ENCODE measurements around the gene BAZ2A.

The BAZ2A gene

GRCh38 chr12:56546680-56547079 is 83.4 kb downstream of the BAZ2A start:
- CTCF ChIA-PET, result no interaction called here
- no peaks in the 10 kb centered on the region for H3K9me3 ChIP-seq (ENCODE audit: control insufficient read depth, insufficient read depth, low read depth, low read length)
- H3K36me3 ChIP-seq (ENCODE audit: control insufficient read depth in 2 of 2, insufficient read depth in 1 of 2, low read length in 2 of 2), result no peaks in the 10 kb centered on the region; a peak in 1 of 3 replicates
- H3K27ac ChIP-seq (ENCODE audit: extremely low read depth, low read depth, low read length), result no peak overlapping the region
- POLR2A ChIA-PET, result no interaction called here
- no peaks in the 10 kb centered on the region for H3K4me1 ChIP-seq (ENCODE audit: control insufficient read depth, insufficient read depth, low read length)
- no peak overlapping the region for H3K4me3 ChIP-seq (ENCODE audit: low read depth, low read length)
- TF ChIP-seq ZNF561 (tag by site-specific recombination; IDR thresholded peaks at IDR 0.05; ENCODE audit: borderline replicate concordance) (no peak), KLF9 (tag by site-specific recombination; IDR thresholded peaks at IDR 0.05; ENCODE audit: low read depth) (no peak), ZFP37 (tag by site-specific recombination; IDR thresholded peaks at IDR 0.05) (no peak), ZFP3 (tag by site-specific recombination; IDR thresholded peaks at IDR 0.05; ENCODE audit: low read depth) (no peak), ZNF121 (tag by site-specific recombination; IDR thresholded peaks at IDR 0.05) (no peak), OSR2 (tag by site-specific recombination; IDR thresholded peaks at IDR 0.05) (no peak), ZNF555 (tag by site-specific recombination; conservative IDR thresholded peaks at IDR 0.05) (no peak), ZNF521 (tag by site-specific recombination; IDR thresholded peaks at IDR 0.05) (no peak), MYNN (tag by site-specific recombination; IDR thresholded peaks at IDR 0.05; ENCODE audit: borderline replicate concordance) (no peak), PRDM10 (tag by site-specific recombination; IDR thresholded peaks at IDR 0.05) (no peak), ZNF174 (tag by site-specific recombination; IDR thresholded peaks at IDR 0.05) (no peak), ZNF501 (tag by site-specific recombination; IDR thresholded peaks at IDR 0.05) (no peak), ZNF394 (tag by site-specific recombination; IDR thresholded peaks at IDR 0.05; ENCODE audit: borderline replicate concordance) (no peak), BCL6B (tag by site-specific recombination; IDR thresholded peaks at IDR 0.05) (no peak), ZSCAN23 (tag by site-specific recombination; IDR thresholded peaks at IDR 0.05) (no peak)
- TF ChIP-seq, protein P1, sequence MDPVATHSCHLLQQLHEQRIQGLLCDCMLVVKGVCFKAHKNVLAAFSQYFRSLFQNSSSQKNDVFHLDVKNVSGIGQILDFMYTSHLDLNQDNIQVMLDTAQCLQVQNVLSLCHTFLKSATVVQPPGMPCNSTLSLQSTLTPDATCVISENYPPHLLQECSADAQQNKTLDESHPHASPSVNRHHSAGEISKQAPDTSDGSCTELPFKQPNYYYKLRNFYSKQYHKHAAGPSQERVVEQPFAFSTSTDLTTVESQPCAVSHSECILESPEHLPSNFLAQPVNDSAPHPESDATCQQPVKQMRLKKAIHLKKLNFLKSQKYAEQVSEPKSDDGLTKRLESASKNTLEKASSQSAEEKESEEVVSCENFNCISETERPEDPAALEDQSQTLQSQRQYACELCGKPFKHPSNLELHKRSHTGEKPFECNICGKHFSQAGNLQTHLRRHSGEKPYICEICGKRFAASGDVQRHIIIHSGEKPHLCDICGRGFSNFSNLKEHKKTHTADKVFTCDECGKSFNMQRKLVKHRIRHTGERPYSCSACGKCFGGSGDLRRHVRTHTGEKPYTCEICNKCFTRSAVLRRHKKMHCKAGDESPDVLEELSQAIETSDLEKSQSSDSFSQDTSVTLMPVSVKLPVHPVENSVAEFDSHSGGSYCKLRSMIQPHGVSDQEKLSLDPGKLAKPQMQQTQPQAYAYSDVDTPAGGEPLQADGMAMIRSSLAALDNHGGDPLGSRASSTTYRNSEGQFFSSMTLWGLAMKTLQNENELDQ (tag by site-specific recombination; IDR thresholded peaks at IDR 0.05; ENCODE audit: low read depth), result no peak
- TF ChIP-seq, protein P2, sequence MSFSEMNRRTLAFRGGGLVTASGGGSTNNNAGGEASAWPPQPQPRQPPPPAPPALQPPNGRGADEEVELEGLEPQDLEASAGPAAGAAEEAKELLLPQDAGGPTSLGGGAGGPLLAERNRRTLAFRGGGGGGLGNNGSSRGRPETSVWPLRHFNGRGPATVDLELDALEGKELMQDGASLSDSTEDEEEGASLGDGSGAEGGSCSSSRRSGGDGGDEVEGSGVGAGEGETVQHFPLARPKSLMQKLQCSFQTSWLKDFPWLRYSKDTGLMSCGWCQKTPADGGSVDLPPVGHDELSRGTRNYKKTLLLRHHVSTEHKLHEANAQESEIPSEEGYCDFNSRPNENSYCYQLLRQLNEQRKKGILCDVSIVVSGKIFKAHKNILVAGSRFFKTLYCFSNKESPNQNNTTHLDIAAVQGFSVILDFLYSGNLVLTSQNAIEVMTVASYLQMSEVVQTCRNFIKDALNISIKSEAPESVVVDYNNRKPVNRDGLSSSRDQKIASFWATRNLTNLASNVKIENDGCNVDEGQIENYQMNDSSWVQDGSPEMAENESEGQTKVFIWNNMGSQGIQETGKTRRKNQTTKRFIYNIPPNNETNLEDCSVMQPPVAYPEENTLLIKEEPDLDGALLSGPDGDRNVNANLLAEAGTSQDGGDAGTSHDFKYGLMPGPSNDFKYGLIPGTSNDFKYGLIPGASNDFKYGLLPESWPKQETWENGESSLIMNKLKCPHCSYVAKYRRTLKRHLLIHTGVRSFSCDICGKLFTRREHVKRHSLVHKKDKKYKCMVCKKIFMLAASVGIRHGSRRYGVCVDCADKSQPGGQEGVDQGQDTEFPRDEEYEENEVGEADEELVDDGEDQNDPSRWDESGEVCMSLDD (tag by site-specific recombination; IDR thresholded peaks at IDR 0.05), result no peak

Data from HEK293 (cell line).